Lower leg skin (tissue), 4 donors: ENCODE data around the gene RBM20. TPM values are rescaled to one million over a fixed set of nuclear protein-coding genes. Genes with fewer than 3 reads are reported as not detected.
A peak's percentile ranks its signal among the peaks of the same experiment; 100 is the strongest.

ENCODE experiments used
- DNase-seq, 2 donors: peaks; one replicate each; pipeline ENCODE4 v3.0.0-alpha.2; 2019; ENCODE audit warnings: low spot score in 2 of 2
- H3K4me3 ChIP-seq: fragments of 200-600 bp; sonication (generic); 2 replicates; pipeline ENCODE4 v1.5.1; 2017; ENCODE audit warnings: mild to moderate bottlenecking, low read depth; ENCODE audit not compliant: poor library complexity, severe bottlenecking
- CTCF ChIP-seq, 3 donors: fragments of 450-650 bp; IDR thresholded peaks; one replicate each; pipeline ENCODE4 v1.5.1; 2016; ENCODE audit warnings: antibody characterized with exemption in 3 of 3, mild to moderate bottlenecking in 3 of 3, moderate library complexity in 2 of 3
- POLR2A ChIP-seq, 2 donors: fragments of 450-650 bp; IDR thresholded peaks; one replicate each; pipeline ENCODE4 v1.6.1; 2016 to 2017; ENCODE audit warnings: antibody characterized with exemption in 2 of 2, mild to moderate bottlenecking in 1 of 2, moderate library complexity in 1 of 2
- WGBS, 2 donors: methylation state at CpG; one replicate each; pipeline ENCODE4 v1.1.5; 2018; 5-methylcytosine and 5-hydroxymethylcytosine counted together
- intact Hi-C: fragments of 100-400 bp; cut with DNase I; formaldehyde crosslinking; loops from one replicate; pipeline ENCODE4 v1.15.0; 2023; ENCODE audit warnings: low total_unique reads
- total RNA-seq, 4 donors: library from RNA; depleted of rRNA; stranded (reverse); fragments of >200 nt; gene quantifications; one replicate each; pipeline ENCODE4 v1.1.0, GENCODE V29; 2016

The RBM20 gene
- total RNA-seq, 4 donors from 2014 or later: 0.66 to 6.2 (median 3.5) TPM

DNA sequence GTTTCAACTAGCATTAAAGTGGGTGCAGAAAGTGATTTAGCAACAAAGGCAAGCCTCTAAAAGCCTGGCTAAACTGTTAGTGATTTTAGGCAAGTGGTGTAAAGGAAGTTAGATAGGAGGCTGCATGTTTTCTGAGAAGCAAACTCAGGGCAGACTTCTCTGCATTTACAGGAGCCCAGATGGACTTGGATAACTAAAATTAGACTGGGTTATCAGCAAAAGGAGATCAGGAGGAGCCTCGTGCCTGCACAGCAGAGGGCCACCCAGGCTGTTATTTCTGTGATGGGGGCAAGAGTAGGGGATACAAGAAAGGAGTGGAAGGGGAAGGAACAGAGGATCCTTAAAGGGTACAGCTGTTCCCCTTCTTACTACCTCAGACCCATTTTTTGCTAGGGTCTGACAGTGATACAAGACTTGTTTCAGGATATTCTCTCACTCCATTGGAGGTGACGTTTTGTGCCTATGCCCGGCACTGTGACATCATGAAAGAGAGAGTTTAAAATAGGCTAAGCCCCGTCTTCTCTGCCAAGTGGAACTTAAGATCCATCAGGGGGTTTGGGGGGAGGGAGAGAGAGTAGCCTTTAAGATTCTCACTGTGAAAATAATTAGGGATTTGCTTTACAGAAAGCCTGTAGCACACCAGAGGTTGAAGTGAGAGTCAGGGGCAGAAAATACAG, 178.0 kb downstream of the RBM20 start:
- TF ChIP-seq POLR2A (IDR thresholded peaks at IDR 0.05) (no peak), CTCF (IDR thresholded peaks at IDR 0.05) (no peak)
- intact Hi-C loops: no loop called here
- DNase-seq: no peak
- no peak overlapping the region for H3K4me3 ChIP-seq
- WGBS, 2 donors: 49 to 52% methylated on average over 4 of the region's 4 CpGs

DNA sequence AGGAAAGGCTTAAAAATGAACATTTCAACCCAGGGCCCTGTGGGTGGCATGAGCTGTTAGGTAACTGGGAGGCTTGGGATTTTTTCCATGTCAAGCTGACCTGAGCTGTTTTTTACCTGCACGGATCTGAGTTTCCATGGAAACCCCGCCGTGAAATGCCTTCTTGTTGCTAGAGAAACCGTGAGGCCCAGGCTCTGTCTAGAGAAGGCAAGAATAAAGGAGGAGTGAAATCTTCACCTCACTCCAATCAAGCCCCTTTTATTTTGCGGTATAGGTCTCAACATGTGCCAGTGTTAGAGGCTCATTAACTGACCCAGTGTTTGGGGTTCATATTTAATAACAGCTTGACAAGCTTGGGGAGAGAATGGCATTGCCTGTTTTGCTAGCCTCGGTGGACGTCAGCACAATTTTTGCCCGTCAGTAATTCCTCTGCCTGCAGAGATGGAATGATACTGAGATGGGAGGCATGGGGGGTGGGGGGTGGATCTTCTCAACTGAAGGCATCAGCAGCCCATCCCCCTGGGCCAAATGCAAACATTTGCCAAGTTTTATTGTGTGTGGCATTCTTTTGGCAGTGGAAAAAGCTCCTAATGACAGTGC, 178.7 kb downstream of the RBM20 start:
- WGBS, 2 donors: 69 to 79% methylated on average over 8 of the region's 8 CpGs
- intact Hi-C loops: no loop called here
- no peak overlapping the region for H3K4me3 ChIP-seq
- TF ChIP-seq POLR2A (IDR thresholded peaks at IDR 0.05) (no peak), CTCF (IDR thresholded peaks at IDR 0.05) (no peak)
- DNase-seq: peak in 1 of 2 donors; percentile 68

DNA sequence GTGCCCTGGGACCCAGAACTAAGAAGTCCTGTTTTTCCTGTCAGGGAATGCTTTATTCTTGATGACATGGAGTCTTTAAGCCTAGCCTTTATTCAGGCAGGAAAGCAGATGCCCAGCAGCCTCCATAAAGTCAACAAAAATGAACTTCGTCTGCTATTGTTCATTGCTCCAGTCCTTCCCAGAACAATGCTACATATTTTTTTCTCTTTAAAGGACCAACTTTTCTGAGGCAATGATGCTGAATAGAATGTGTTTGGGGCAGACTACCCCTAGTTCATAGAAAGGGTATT, 180.0 kb downstream of the RBM20 start:
- 71% methylated on average over 1 of the region's 1 CpG for WGBS, 2 donors
- TF ChIP-seq CTCF (IDR thresholded peaks at IDR 0.05): no peak
- no peak for TF ChIP-seq POLR2A (IDR thresholded peaks at IDR 0.05)
- no peak overlapping the region for H3K4me3 ChIP-seq
- no peak for DNase-seq
- intact Hi-C loops: no loop called here

DNA sequence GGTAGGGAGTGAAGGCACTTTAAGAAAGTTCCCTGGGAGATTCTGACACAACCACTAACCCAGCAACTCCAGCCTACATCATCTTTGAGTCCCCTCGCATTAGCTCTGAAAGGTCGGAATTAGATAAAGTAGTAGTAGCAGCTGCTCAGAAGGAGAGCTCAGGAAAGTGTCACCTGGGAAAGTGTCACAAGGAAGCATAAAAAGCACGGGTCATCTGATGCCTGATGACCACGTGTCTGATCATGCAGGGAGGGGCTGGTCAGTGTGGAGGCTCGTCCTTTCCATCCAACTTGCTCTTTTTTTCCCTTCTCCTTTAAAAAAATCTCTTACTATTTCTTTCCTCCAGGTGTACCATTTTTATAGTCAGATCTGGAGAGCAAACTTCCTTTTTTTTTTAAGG, 180.5 kb downstream of the RBM20 start:
- TF ChIP-seq POLR2A (IDR thresholded peaks at IDR 0.05): no peak
- TF ChIP-seq CTCF (IDR thresholded peaks at IDR 0.05): no peak
- 79 to 86% methylated on average over 5 of the region's 5 CpGs for WGBS, 2 donors
- DNase-seq: no peak
- no peak overlapping the region for H3K4me3 ChIP-seq
- intact Hi-C loops: no loop called here

DNA sequence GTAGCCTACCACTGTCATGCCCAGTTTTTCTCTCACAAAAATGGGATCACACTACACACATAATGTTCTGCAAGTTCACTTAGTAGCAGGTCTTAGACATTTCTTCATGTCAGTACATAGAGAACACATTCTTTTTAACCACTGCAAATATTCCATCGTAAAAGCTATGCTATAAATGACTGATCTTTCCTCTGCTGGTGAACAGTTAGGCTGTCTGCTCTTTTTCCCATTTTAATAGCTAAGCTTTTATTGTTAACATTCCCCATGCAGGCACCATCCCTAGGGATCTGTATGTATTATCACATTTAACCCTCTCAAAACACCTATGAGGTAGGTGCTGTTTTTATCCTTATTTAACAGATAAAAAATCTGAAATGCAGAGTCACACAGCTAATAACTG, 181.4 kb downstream of the RBM20 start:
- WGBS, 2 donors: 86 to 89% methylated on average over 1 of the region's 1 CpG
- no peak for DNase-seq
- intact Hi-C loops: no loop called here
- TF ChIP-seq POLR2A (IDR thresholded peaks at IDR 0.05) (no peak), CTCF (IDR thresholded peaks at IDR 0.05) (no peak)
- no peak overlapping the region for H3K4me3 ChIP-seq

DNA sequence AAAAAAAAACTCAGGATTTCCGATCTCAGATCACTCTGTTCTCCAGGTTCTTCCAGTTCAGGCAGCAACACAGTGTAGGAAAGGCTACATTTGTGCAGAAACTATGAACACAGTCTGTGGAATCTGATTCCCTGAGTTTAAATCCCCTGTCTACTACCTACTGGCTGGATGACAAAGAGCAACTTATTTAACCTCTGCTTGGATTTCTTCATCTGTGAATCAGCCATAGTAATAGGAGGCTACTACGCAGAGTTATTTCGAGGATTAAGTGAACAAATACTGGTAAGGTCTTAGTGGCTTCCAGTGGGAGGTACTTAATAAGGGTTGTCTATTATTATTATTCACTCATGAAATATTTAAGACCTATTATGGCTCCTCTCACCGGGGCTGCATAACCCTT, 183.3 kb downstream of the RBM20 start:
- TF ChIP-seq CTCF (IDR thresholded peaks at IDR 0.05) (no peak), POLR2A (IDR thresholded peaks at IDR 0.05) (no peak)
- no peak for DNase-seq
- 62 to 63% methylated on average over 4 of the region's 4 CpGs for WGBS, 2 donors
- no peak overlapping the region for H3K4me3 ChIP-seq
- intact Hi-C loops: no loop called here
